NCI-H748 (cell line): Measurements from ENCODE around the gene EIF4E2.

ENCODE experiments used
- DNase-seq: peaks from one replicate; lab custom pipeline; 2025; ENCODE audit not compliant: unreplicated experiment; lab: John Stamatoyannopoulos, UW

Gene EIF4E2

GRCh38 chr2:232537079-232537478 lies 13.4 kb upstream of the EIF4E2 start:
- DNase-seq: peak; percentile 54

- no peak for DNase-seq
These were observed 13.0 kb upstream of the EIF4E2 start for GRCh38 chr2:232537499-232537898.

GRCh38 chr2:232538671-232539070 lies 11.8 kb upstream of the EIF4E2 start:
- no peak for DNase-seq

GRCh38 chr2:232539298-232540231 lies 10.9 kb upstream of the EIF4E2 start, which contains the start of gene CHRNG:
CHRNG (plus strand) TSS chr2:232539692; CDS start chr2:232539748, 56 bp downstream.
- DNase-seq: no peak

GRCh38 chr2:232540441-232541041 lies 9.9 kb upstream of the EIF4E2 start:
- DNase-seq: no peak

- no peak for DNase-seq
These were observed 9.1 kb upstream of the EIF4E2 start for GRCh38 chr2:232541195-232541960.

- DNase-seq: no peak
These were observed 8.4 kb upstream of the EIF4E2 start for GRCh38 chr2:232541961-232542714.

- no peak for DNase-seq
These were observed 7.6 kb upstream of the EIF4E2 start for GRCh38 chr2:232542715-232543467.

- no peak for DNase-seq
These were observed 7.0 kb upstream of the EIF4E2 start for GRCh38 chr2:232543491-232543890.

GRCh38 chr2:232543928-232544631 lies 6.4 kb upstream of the EIF4E2 start:
- no peak for DNase-seq

GRCh38 chr2:232544674-232545073 lies 5.8 kb upstream of the EIF4E2 start:
- DNase-seq: no peak

GRCh38 chr2:232545511-232546375 lies 4.7 kb upstream of the EIF4E2 start:
- no peak for DNase-seq

GRCh38 chr2:232547991-232548390 lies 2.5 kb upstream of the EIF4E2 start:
- no peak for DNase-seq

- no peak for DNase-seq
These were observed 685 bp upstream of the EIF4E2 start for GRCh38 chr2:232549655-232550353.

- no peak for DNase-seq
These were observed 755 bp downstream of the EIF4E2 start for GRCh38 chr2:232551250-232551638.

- DNase-seq: no peak
These were observed 1.3 kb downstream of the EIF4E2 start for GRCh38 chr2:232551776-232552175.

- DNase-seq: no peak
These were observed 5.9 kb downstream of the EIF4E2 start for GRCh38 chr2:232556426-232556825.
